ENCODE measurements around the gene HNRNPL.
"Not testable (repeated sequence)": the region's sequence is repeated elsewhere in the genome, so short reads cannot be mapped to it uniquely, and the experiment has no call there.

Gene HNRNPL

DNA sequence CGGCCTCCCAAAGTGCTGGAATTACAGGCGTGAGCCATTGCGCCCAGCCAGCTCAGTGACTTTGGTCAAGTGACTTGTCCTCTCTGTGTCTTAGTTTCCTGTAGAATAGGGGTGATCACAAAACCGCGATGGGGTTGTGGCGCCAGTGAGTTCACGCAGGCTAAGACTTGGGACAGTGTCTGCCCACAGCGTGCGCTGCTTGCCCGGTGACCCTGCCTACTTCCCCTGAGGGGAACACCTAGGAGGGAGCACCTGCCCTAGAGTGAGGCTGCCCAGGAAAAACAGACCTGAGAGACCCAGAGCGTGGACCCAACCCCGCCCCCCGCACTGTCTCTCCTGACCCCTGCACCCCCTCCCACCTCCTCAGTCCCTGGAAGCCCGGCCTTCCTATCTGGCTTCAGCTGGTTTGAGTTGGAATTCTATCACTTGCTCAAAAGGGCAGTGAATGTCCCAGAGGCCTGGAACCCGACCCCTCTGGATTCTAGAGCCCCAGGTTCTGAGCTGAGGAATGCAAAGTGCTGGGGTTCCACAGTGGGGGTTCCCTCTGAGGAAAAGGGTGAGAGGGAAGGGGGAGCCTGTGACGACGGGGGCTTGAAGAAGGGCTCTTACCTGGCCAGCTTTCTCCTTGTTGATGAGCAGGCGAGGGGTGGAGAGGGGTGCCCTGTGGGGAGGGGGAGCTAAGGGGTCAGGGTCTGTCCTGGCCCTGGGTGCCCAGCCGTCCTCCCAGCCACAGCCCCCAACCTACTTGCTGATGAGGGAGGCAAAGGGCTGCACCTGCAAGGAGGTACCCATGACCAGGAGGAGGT, 30.5 kb upstream of the HNRNPL start:
- DNase-seq, result no peak
- TF ChIP-seq, protein P1, sequence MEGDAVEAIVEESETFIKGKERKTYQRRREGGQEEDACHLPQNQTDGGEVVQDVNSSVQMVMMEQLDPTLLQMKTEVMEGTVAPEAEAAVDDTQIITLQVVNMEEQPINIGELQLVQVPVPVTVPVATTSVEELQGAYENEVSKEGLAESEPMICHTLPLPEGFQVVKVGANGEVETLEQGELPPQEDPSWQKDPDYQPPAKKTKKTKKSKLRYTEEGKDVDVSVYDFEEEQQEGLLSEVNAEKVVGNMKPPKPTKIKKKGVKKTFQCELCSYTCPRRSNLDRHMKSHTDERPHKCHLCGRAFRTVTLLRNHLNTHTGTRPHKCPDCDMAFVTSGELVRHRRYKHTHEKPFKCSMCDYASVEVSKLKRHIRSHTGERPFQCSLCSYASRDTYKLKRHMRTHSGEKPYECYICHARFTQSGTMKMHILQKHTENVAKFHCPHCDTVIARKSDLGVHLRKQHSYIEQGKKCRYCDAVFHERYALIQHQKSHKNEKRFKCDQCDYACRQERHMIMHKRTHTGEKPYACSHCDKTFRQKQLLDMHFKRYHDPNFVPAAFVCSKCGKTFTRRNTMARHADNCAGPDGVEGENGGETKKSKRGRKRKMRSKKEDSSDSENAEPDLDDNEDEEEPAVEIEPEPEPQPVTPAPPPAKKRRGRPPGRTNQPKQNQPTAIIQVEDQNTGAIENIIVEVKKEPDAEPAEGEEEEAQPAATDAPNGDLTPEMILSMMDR (IDR thresholded peaks at IDR 0.05; ENCODE audit: low read depth, low read length), result no peak
- Histone ChIP-seq H3K36me3 (no peaks in the 10 kb centered on the region), H3K4me3 (ENCODE audit: low read depth, low read length) (no peak overlapping the region), H3K9me3 (no peaks in the 10 kb centered on the region), H3K27me3 (no peaks in the 10 kb centered on the region), H3K4me1 (no peaks in the 10 kb centered on the region)

DNA sequence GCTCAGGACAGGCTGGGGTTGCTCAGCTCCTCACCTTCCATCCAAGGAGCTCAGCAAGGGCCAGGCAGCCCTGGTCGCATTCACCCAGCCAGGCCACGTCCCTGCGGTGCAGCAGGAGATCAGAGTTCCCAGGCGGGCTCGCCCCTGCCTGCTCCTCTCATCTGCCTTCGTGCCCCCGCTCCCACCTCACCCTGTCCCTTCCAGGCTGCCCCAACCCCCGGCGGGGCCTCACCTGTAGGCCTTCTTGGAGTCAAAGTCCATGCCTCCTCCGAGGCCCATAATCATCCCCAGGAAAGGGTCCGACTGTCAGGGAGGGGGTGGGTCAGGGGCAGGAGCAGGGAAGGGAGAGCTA, 29.6 kb upstream of the HNRNPL start:
- H3K4me3 ChIP-seq (ENCODE audit: low read depth, low read length), result no peak overlapping the region
- no peaks in the 10 kb centered on the region for H3K9me3 ChIP-seq
- no peaks in the 10 kb centered on the region for H3K36me3 ChIP-seq
- no peak for DNase-seq
- H3K4me1 ChIP-seq, result no peaks in the 10 kb centered on the region
- H3K27me3 ChIP-seq, result no peaks in the 10 kb centered on the region
- TF ChIP-seq, protein P1 (IDR thresholded peaks at IDR 0.05; ENCODE audit: low read depth, low read length), result no peak

DNA sequence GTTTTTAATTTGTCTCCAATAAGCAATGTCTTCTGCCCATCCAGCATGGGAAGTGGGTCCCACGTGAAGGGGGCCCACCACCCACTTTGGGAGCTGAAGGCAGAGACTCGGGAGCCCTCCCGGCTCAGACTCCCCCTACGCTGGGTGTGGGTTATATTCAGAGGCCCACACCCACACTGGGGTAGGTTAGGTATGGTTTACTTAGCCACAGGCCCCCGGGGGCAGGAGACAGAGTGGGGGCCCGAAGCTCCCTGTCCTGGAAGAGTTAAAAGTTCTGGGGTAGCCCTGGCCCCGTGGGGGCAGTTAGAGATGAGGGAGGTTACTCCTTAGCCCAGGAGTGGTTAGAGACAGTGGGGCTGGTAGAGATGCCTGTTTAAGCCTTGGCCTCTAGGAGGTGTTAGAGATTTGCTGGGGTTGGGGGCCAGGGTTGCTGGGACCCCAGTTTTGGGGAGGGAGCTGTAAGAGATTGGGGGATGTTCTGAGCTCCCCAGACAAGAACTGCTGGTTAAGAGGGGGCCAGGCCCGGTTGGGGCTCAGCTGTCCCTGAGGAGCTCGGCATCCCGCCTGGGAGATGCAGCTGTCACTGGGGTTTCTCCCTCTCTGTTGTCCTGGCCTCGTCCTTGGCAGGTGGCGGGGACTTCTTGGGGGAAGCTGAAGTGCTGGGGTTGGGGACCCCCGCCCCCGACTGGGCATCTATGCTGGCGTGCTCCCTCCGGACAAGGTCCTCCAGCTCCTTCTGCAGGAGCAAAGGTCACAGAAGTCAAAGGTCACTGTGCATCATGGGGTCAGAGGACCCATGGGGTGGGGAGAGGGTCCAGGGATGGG, 29.0 kb upstream of the HNRNPL start:
- H3K36me3 ChIP-seq, result no peaks in the 10 kb centered on the region
- H3K9me3 ChIP-seq, result no peaks in the 10 kb centered on the region
- no peaks in the 10 kb centered on the region for H3K4me1 ChIP-seq
- TF ChIP-seq, protein P1 (IDR thresholded peaks at IDR 0.05; ENCODE audit: low read depth, low read length), result no peak
- no peak for DNase-seq
- no peaks in the 10 kb centered on the region for H3K27me3 ChIP-seq
- no peak overlapping the region for H3K4me3 ChIP-seq (ENCODE audit: low read depth, low read length)

DNA sequence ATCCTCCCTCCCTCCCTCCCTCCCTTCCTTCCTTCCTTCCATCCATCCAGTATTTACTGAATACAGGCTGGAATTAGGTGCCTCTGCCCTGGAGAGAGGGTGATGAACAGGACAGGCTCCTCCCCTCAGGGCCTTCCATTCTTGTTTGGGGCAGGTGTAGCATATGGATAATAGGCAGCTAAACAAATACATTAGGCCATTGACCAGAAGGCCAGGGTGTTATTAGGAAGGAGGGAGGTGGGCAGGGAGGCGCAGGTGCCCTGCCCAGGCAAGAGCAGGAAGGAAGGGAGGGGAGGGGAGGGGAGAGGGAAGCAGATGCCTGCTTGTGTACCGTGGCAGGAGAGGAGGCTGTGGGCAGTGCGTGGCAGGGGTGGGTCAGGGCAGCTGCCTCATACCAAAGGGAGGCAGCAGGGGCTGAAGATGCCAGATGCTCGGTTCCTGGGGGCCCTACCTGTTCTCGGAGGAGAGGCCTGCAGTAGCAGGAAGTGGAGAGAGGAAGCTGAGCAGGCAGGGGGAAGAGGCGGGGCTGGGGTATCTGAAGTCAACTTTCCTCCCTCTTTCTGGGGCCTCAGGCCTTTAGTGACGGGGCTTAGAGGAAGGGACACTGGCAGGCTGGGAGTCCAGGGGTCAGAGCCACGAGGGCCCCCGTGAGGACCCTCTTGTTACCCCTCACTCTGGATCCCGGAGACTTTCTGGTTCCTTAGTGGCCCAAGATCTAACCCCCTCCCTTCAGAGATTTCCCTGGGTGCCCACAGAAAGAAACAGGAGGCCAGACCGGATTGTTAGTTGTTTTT, 28.2 kb upstream of the HNRNPL start, which contains the start of gene RINL:
TSS of gene RINL (minus strand) at position 495 of the 794 bp plus-strand sequence. CDS start 1,533 bp downstream, outside the sequence.
- Histone ChIP-seq H3K27me3 (no peaks in the 10 kb centered on the region), H3K4me1 (no peaks in the 10 kb centered on the region), H3K4me3 (ENCODE audit: low read depth, low read length) (no peak within 1 kb of the TSS), H3K9me3 (no peaks in the 10 kb centered on the region), H3K36me3 (no peaks in the 10 kb centered on the region)
- no peak for DNase-seq
- TF ChIP-seq, protein P1 (IDR thresholded peaks at IDR 0.05; ENCODE audit: low read depth, low read length), result no peak

DNA sequence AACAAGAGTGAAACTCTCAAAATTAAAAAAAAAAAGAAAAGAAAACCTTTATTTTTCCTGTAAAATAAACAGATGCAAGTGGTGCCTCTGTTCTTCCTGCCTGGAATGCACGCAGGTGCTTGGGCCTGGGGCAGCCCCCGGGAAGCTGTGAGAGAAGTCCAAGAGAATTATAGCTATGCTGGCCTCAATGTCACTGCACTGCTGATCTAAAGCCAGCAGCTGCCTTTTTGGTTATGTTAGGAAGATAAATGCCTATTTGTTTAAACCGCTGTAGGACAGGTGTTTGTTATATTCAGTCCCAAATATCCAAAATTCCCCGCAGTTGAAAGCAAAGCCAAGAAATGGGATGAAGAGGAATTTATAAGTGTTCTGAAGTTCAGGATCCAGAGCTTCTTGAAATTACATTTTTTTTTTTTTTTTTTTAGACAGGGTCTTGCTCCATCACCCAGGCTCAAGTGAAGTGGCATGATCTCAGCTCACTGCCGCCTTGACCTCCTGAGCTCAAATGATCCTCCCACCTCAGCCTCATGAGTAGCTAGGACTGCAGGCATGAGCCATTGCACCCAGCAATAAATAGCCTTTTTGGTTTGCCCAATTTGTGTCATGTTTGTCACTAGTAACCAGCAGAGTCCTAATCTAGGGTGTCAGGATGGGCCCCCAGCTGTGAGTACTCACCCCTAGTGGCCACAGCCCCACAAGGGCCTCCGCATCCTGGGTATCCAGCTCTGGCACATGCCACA, 26.0 kb upstream of the HNRNPL start:
- no peak overlapping the region for H3K4me3 ChIP-seq (ENCODE audit: low read depth, low read length)
- TF ChIP-seq, protein P1 (IDR thresholded peaks at IDR 0.05; ENCODE audit: low read depth, low read length), result no peak

DNA sequence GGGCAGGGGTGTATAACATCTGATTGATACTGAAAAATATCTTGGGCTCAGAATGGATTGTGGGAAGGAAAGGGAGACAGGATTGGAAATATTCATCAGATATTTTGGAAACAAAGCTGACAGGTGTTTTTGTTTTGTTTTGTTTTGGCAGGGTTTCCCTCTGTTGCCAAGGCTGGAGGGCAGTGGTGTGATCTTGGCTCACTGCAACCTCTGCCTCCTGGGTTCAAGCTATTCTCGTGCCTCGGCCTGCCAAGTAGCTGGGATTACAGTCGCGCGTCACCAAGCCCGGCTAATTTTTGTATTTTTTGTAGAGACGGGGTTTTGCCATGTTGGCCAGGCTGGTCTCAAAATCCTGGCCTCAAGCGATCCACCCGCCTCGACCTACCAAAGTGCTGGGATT, 23.6 kb upstream of the HNRNPL start:
- H3K36me3 ChIP-seq; H3K27me3 ChIP-seq; H3K4me1 ChIP-seq; DNase-seq; H3K9me3 ChIP-seq; H3K4me3 ChIP-seq (ENCODE audit: low read depth, low read length): not testable (repeated sequence)

More for the DNA sequence above, 26.0 kb upstream of the HNRNPL start:
- no peak for DNase-seq
- no peaks in the 10 kb centered on the region for H3K4me1 ChIP-seq
- no peaks in the 10 kb centered on the region for H3K27me3 ChIP-seq
- H3K36me3 ChIP-seq, result no peaks in the 10 kb centered on the region
- no peaks in the 10 kb centered on the region for H3K9me3 ChIP-seq
